Smooth muscle cell (in vitro differentiated cells): ENCODE measurements around the gene ZNF652. TPM values are rescaled to one million over a fixed set of nuclear protein-coding genes. Genes with fewer than 3 reads are reported as not detected.
A peak's percentile ranks its signal among the peaks of the same experiment; 100 is the strongest.

Experiments
- DNase-seq: peaks from one replicate; lab custom pipeline; 2025; ENCODE audit not compliant: unreplicated experiment; lab: John Stamatoyannopoulos, UW
- H2AFZ ChIP-seq: fragments of 200-600 bp; sonication (generic); 2 replicates; pipeline ENCODE4 v1.6.0; 2016; ENCODE audit warnings: antibody characterized with exemption, low read depth, mild to moderate bottlenecking
- H3F3A ChIP-seq: fragments of 200-600 bp; sonication (generic); 2 replicates; pipeline ENCODE4 v1.6.0; 2017; ENCODE audit warnings: antibody characterized with exemption, low read depth
- H3K27ac ChIP-seq: fragments of 200-600 bp; sonication (generic); 2 replicates; pipeline ENCODE4 v1.5.1; 2016; ENCODE audit warnings: low read depth, mild to moderate bottlenecking
- H3K27me3 ChIP-seq: fragments of 200-600 bp; sonication (generic); 2 replicates; pipeline ENCODE4 v1.6.1; 2016; ENCODE audit warnings: low read depth, mild to moderate bottlenecking
- H3K36me3 ChIP-seq: fragments of 200-600 bp; sonication (generic); 2 replicates; pipeline ENCODE4 v1.5.1; 2016; ENCODE audit warnings: low read depth
- H3K4me1 ChIP-seq: fragments of 200-600 bp; sonication (generic); 2 replicates; pipeline ENCODE4 v1.5.1; 2016; ENCODE audit warnings: low read depth
- H3K4me2 ChIP-seq: fragments of 200-600 bp; sonication (generic); 2 replicates; pipeline ENCODE4 v1.6.0; 2016; ENCODE audit warnings: mild to moderate bottlenecking
- H3K4me3 ChIP-seq: fragments of 200-600 bp; sonication (generic); 2 replicates; pipeline ENCODE4 v1.5.1; 2016; ENCODE audit warnings: mild to moderate bottlenecking
- H3K79me2 ChIP-seq: fragments of 200-600 bp; sonication (generic); 2 replicates; pipeline ENCODE4 v1.6.0; 2016; ENCODE audit warnings: low read depth, mild to moderate bottlenecking
- H3K9ac ChIP-seq: fragments of 200-600 bp; sonication (generic); 2 replicates; pipeline ENCODE4 v1.6.0; 2016; ENCODE audit warnings: low read depth
- H3K9me3 ChIP-seq: fragments of 200-600 bp; sonication (generic); replicated peaks from 2 replicates; pipeline ENCODE4 v1.5.1; 2016; ENCODE audit warnings: low read depth
- H4K20me1 ChIP-seq: fragments of 200-600 bp; sonication (generic); 2 replicates; pipeline ENCODE4 v1.6.0; 2016; ENCODE audit warnings: low read depth
- CTCF ChIP-seq: fragments of 200-600 bp; sonication (generic); IDR thresholded peaks from 2 replicates; pipeline ENCODE4 v1.5.1; 2017; ENCODE audit warnings: borderline replicate concordance, mild to moderate bottlenecking, antibody characterized with exemption; ENCODE audit not compliant: insufficient read depth, poor library complexity, severe bottlenecking
- WGBS: methylation state at CpG from one replicate; pipeline ENCODE4 v1.1.7; 2016; ENCODE audit warnings: low lambda C conversion rate; 5-methylcytosine and 5-hydroxymethylcytosine counted together
- polyA plus RNA-seq: library from polyadenylated mRNA; unstranded; fragments of >200 nt; fragmentation: Nextera tagmentation; extraction: Ambion mirVana; gene quantifications from 2 replicates; pipeline ENCODE4 v1.2.1, GENCODE V29; 2016
- total RNA-seq: library from RNA; depleted of rRNA; stranded (reverse); fragments of >200 nt; gene quantifications from 2 replicates; pipeline ENCODE4 v1.2.3, GENCODE V29; 2014

The ZNF652 gene
- total and polyA plus RNA-seq, 2 experiments from 2014 or later, result 18.3 to 48.8 TPM

GRCh38 chr17:49316889-49317675, 45.0 kb downstream of the ZNF652 start:
- Histone ChIP-seq H3K9me3 (no peaks in the 10 kb centered on the region), H3K4me2 (no peak overlapping the region), H3K9ac (no peak overlapping the region), H3K79me2 (peaks cover 31% of the 10 kb centered on the region), H3K27me3 (no peaks in the 10 kb centered on the region), H3F3A (no peaks in the 10 kb centered on the region), H3K27ac (no peak overlapping the region), H4K20me1 (peaks cover 72% of the 10 kb centered on the region), H3K36me3 (no peaks in the 10 kb centered on the region), H2AFZ (no peak overlapping the region), H3K4me3 (no peak overlapping the region), H3K4me1 (no peaks in the 10 kb centered on the region)
- no peak for TF ChIP-seq CTCF
- 85% methylated on average over 13 of the region's 13 CpGs for WGBS
- DNase-seq, result no peak

GRCh38 chr17:49316258-49316570, 45.8 kb downstream of the ZNF652 start:
- Histone ChIP-seq H3K9ac (no peak overlapping the region), H3F3A (no peaks in the 10 kb centered on the region), H3K36me3 (peaks cover 5% of the 10 kb centered on the region), H3K27me3 (no peaks in the 10 kb centered on the region), H3K4me2 (no peak overlapping the region), H3K9me3 (no peaks in the 10 kb centered on the region), H4K20me1 (peaks cover 64% of the 10 kb centered on the region), H3K4me1 (no peaks in the 10 kb centered on the region), H3K79me2 (peaks cover 24% of the 10 kb centered on the region), H3K4me3 (no peak overlapping the region), H2AFZ (no peak overlapping the region), H3K27ac (no peak overlapping the region)
- WGBS, result 79% methylated on average over 2 of the region's 2 CpGs
- no peak for DNase-seq
- TF ChIP-seq CTCF, result no peak

GRCh38 chr17:49315551-49316257, 46.3 kb downstream of the ZNF652 start:
- Histone ChIP-seq H3K36me3 (peaks cover 7% of the 10 kb centered on the region), H3K4me1 (no peaks in the 10 kb centered on the region), H3K79me2 (peaks cover 20% of the 10 kb centered on the region), H3K9ac (no peak overlapping the region), H3K27ac (no peak overlapping the region), H3K27me3 (no peaks in the 10 kb centered on the region), H2AFZ (no peak overlapping the region), H4K20me1 (peaks cover 59% of the 10 kb centered on the region), H3K9me3 (no peaks in the 10 kb centered on the region), H3F3A (no peaks in the 10 kb centered on the region), H3K4me2 (peak overlapping the region; percentile 60), H3K4me3 (peak overlapping the region; percentile 5)
- peak; percentile 5 for DNase-seq
- TF ChIP-seq CTCF, result peak; percentile 84
- 55% methylated on average over 9 of the region's 9 CpGs for WGBS
